ENCODE data around the gene SCN5A.

The SCN5A gene

GRCh38 chr3:38542401-38543298 lies 106.8 kb downstream of the SCN5A start:
- TF ChIP-seq PKNOX1 (IDR thresholded peaks at IDR 0.05): no peak
- CTCF ChIA-PET: no interaction called here
- no peak for DNase-seq (ENCODE audit: extremely low spot score)
- POLR2A ChIA-PET: no interaction called here

- POLR2A ChIA-PET: no interaction called here
- CTCF ChIA-PET: no interaction called here
- TF ChIP-seq NFRKB (IDR thresholded peaks at IDR 0.05) (no peak), SUZ12 (IDR thresholded peaks at IDR 0.05) (no peak), L3MBTL2 (conservative IDR thresholded peaks at IDR 0.05) (no peak), FOXA1 (IDR thresholded peaks at IDR 0.05) (no peak), FOXK2 (IDR thresholded peaks at IDR 0.05) (no peak), CTBP1 (IDR thresholded peaks at IDR 0.05; ENCODE audit: borderline replicate concordance) (no peak), PKNOX1 (IDR thresholded peaks at IDR 0.05) (no peak), HDGF (IDR thresholded peaks at IDR 0.05; ENCODE audit: borderline replicate concordance) (no peak), LEF1 (IDR thresholded peaks at IDR 0.05; ENCODE audit: borderline replicate concordance) (no peak), TARDBP (IDR thresholded peaks at IDR 0.05) (no peak), ARNT (IDR thresholded peaks at IDR 0.05) (no peak), ELF4 (IDR thresholded peaks at IDR 0.05) (no peak), ZNF384 (IDR thresholded peaks at IDR 0.05) (no peak), SP1 (IDR thresholded peaks at IDR 0.05) (no peak), FOXM1 (IDR thresholded peaks at IDR 0.05; ENCODE audit: borderline replicate concordance) (no peak), BHLHE40 (IDR thresholded peaks at IDR 0.05; ENCODE audit: borderline replicate concordance) (no peak)
- DNase-seq (ENCODE audit: extremely low spot score): no peak
Measured at GRCh38 chr3:38541806-38542205, 107.7 kb downstream of the SCN5A start.

GRCh38 chr3:38538773-38539353 lies 110.6 kb downstream of the SCN5A start:
- no peak for TF ChIP-seq HDGF (IDR thresholded peaks at IDR 0.05; ENCODE audit: borderline replicate concordance)
- no peak for TF ChIP-seq SUZ12 (IDR thresholded peaks at IDR 0.05)
- TF ChIP-seq ZNF384 (IDR thresholded peaks at IDR 0.05): no peak
- TF ChIP-seq ELF4 (IDR thresholded peaks at IDR 0.05): no peak
- no peak for TF ChIP-seq BHLHE40 (IDR thresholded peaks at IDR 0.05; ENCODE audit: borderline replicate concordance)
- TF ChIP-seq PKNOX1 (IDR thresholded peaks at IDR 0.05): no peak
- TF ChIP-seq L3MBTL2 (conservative IDR thresholded peaks at IDR 0.05): no peak
- no peak for TF ChIP-seq ARNT (IDR thresholded peaks at IDR 0.05)
- ChIA-PET POLR2A (no interaction called here), CTCF (interaction anchor here (1.2 kb wide), 1 partner anchor 108 kb away, joined by 3 read pairs; no protein-coding TSS in a partner anchor)
- no peak for DNase-seq (ENCODE audit: extremely low spot score)

- ChIA-PET CTCF (no interaction called here), POLR2A (no interaction called here)
- no peak for DNase-seq (ENCODE audit: extremely low spot score)
- TF ChIP-seq FOXK2 (IDR thresholded peaks at IDR 0.05) (no peak), TARDBP (IDR thresholded peaks at IDR 0.05) (no peak), FOXA1 (IDR thresholded peaks at IDR 0.05) (no peak), SP1 (IDR thresholded peaks at IDR 0.05) (no peak), ZNF384 (IDR thresholded peaks at IDR 0.05) (no peak), HDGF (IDR thresholded peaks at IDR 0.05; ENCODE audit: borderline replicate concordance) (no peak), ARNT (IDR thresholded peaks at IDR 0.05) (no peak), SUZ12 (IDR thresholded peaks at IDR 0.05) (no peak), FOXM1 (IDR thresholded peaks at IDR 0.05; ENCODE audit: borderline replicate concordance) (no peak), CTBP1 (IDR thresholded peaks at IDR 0.05; ENCODE audit: borderline replicate concordance) (no peak), LEF1 (IDR thresholded peaks at IDR 0.05; ENCODE audit: borderline replicate concordance) (no peak), ELF4 (IDR thresholded peaks at IDR 0.05) (no peak), PKNOX1 (IDR thresholded peaks at IDR 0.05) (no peak)
Measured at GRCh38 chr3:38536671-38537070, 112.8 kb downstream of the SCN5A start.

GRCh38 chr3:38534604-38535003 lies 114.9 kb downstream of the SCN5A start:
- POLR2A ChIA-PET: no interaction called here
- no peak for TF ChIP-seq BHLHE40 (IDR thresholded peaks at IDR 0.05; ENCODE audit: borderline replicate concordance)
- TF ChIP-seq CTBP1 (IDR thresholded peaks at IDR 0.05; ENCODE audit: borderline replicate concordance): no peak
- TF ChIP-seq NFRKB (IDR thresholded peaks at IDR 0.05): no peak
- no peak for TF ChIP-seq SP1 (IDR thresholded peaks at IDR 0.05)
- DNase-seq (ENCODE audit: extremely low spot score): no peak
- CTCF ChIA-PET: no interaction called here

- ChIA-PET CTCF (no interaction called here), POLR2A (no interaction called here)
- no peak for DNase-seq (ENCODE audit: extremely low spot score)
- no peak for TF ChIP-seq ZNF384 (IDR thresholded peaks at IDR 0.05)
Measured at GRCh38 chr3:38534180-38534579, 115.3 kb downstream of the SCN5A start.

Measured in HEK293T (cell line).